A549 (cell line): ENCODE data around the gene ABLIM1. TPM values are rescaled to one million over a fixed set of nuclear protein-coding genes. Genes with fewer than 3 reads are reported as not detected.

Source experiments
- ATAC-seq, 2 experiments: fragments of 200-7000 bp in 1 of 2; fragments of >200 bp in 1 of 2; cut with Nextera tagmentation in 1 of 2; cut with Tn5 transposase in 1 of 2; 3 replicates each; pipeline versions ENCODE4 v1.8.0 to v1.9.1; 2018 to 2020; ENCODE audit warnings: mild to moderate bottlenecking in 1 of 2, moderate library complexity in 1 of 2
- CTCF ChIA-PET: fragments of 300-600 bp; sonication (Branson Sonifier 250); formaldehyde crosslinking; extraction: SDS; loops from one replicate; lab custom pipeline; 2021; ENCODE audit warnings: antibody characterized with exemption, inconsistent platforms; lab: Yijun Ruan, JAX
- POLR2A ChIA-PET: fragments of 350-600 bp; formaldehyde crosslinking; extraction: SDS; loops from one replicate; lab custom pipeline; 2021; ENCODE audit warnings: antibody characterized with exemption, inconsistent platforms; lab: Yijun Ruan, JAX
- DNase-seq, 2 experiments: peaks; one replicate each; pipeline versions ENCODE4 v3.0.0 to v3.0.0-alpha.2; 2011 to 2016; ENCODE audit warnings: low read depth in 1 of 2, low spot score in 1 of 2
- FAIRE-seq: peaks from 2 replicates; lab custom pipeline; 2011; peaks lifted over from hg19 to GRCh38; lab: Jason Lieb, UNC
- H3K27ac ChIP-seq, 2 experiments: fragments of >200 bp; sonication (Bioruptor Twin); formaldehyde crosslinking; 3 replicates each; pipeline ENCODE4 v1.5.1; 2016 to 2017
- H3K4me1 ChIP-seq: fragments of >200 bp; sonication (Bioruptor Twin); formaldehyde crosslinking; 3 replicates; pipeline ENCODE4 v1.6.1; 2016
- H3K4me2 ChIP-seq: fragments of >200 bp; sonication (Bioruptor Twin); formaldehyde crosslinking; 3 replicates; pipeline ENCODE4 v1.6.1; 2016
- H3K4me3 ChIP-seq: fragments of >200 bp; sonication (Bioruptor Twin); formaldehyde crosslinking; 3 replicates; pipeline ENCODE4 v1.5.1; 2016
- H3K9me3 ChIP-seq: fragments of >200 bp; sonication (Bioruptor Twin); formaldehyde crosslinking; 3 replicates; pipeline ENCODE4 v1.6.1; 2016
- CBX8 ChIP-seq: fragments of 200-600 bp; sonication (generic); IDR thresholded peaks from 2 replicates; pipeline ENCODE4 v1.6.1; 2016
- CHD2 ChIP-seq: fragments of 150-350 bp; IDR thresholded peaks from 2 replicates; pipeline ENCODE4 v1.6.1; 2014; ENCODE audit warnings: low read length; ENCODE audit not compliant: partially characterized antibody
- EP300 ChIP-seq, 2 experiments: fragments of >200 bp; sonication (Bioruptor Twin); formaldehyde crosslinking; IDR thresholded peaks; 2 replicates in 1 of 2; 3 replicates in 1 of 2; pipeline ENCODE4 v1.6.1; 2016 to 2017
- FOSL2 ChIP-seq, 2 experiments: fragments of 450-650 bp in 1 of 2; fragments of >200 bp in 1 of 2; sonication (Bioruptor Twin) in 1 of 2; formaldehyde crosslinking; IDR thresholded peaks; 2 replicates each; pipeline versions ENCODE4 v1.5.0 to v1.6.1; 2016 to 2020; ENCODE audit warnings: mild to moderate bottlenecking in 1 of 2, moderate library complexity in 1 of 2
- GATA3 ChIP-seq: IDR thresholded peaks from 2 replicates; pipeline ENCODE4 v1.6.1; 2012; ENCODE audit warnings: borderline replicate concordance
- HDAC2 ChIP-seq: fragments of 200-600 bp; sonication (generic); IDR thresholded peaks from 2 replicates; pipeline ENCODE4 v1.6.1; 2016
- HEYL ChIP-seq: fragments of 250-450 bp; sonication (Bioruptor Pico); IDR thresholded peaks from 2 replicates; pipeline ENCODE4 v1.8.0; 2021; ENCODE audit warnings: mild to moderate bottlenecking, moderate library complexity
- NFE2L2 ChIP-seq: fragments of 150-350 bp; conservative IDR thresholded peaks from 2 replicates; pipeline ENCODE4 v1.6.1; 2014; ENCODE audit warnings: low read length
- NR3C1 ChIP-seq: fragments of >200 bp; sonication (Bioruptor Twin); formaldehyde crosslinking; IDR thresholded peaks from 3 replicates; pipeline ENCODE4 v1.6.1; 2017
- PBX3 ChIP-seq: IDR thresholded peaks from 2 replicates; pipeline ENCODE4 v1.6.1; 2012
- PHF8 ChIP-seq: fragments of 200-600 bp; sonication (generic); IDR thresholded peaks from 2 replicates; pipeline ENCODE4 v1.6.1; 2016; ENCODE audit warnings: low read depth, mild to moderate bottlenecking, antibody characterized with exemption, moderate library complexity, borderline replicate concordance
- REST ChIP-seq: fragments of 200-600 bp; sonication (generic); IDR thresholded peaks from 2 replicates; pipeline ENCODE4 v1.6.1; 2016; ENCODE audit warnings: antibody characterized with exemption, mild to moderate bottlenecking, moderate library complexity
- RFX5 ChIP-seq: fragments of 450-650 bp; IDR thresholded peaks from 2 replicates; pipeline ENCODE4 v1.7.1; 2014; ENCODE audit warnings: antibody characterized with exemption, mild to moderate bottlenecking, moderate library complexity
- RNF2 ChIP-seq: fragments of 200-600 bp; sonication (generic); IDR thresholded peaks from 2 replicates; pipeline ENCODE4 v1.6.1; 2016; ENCODE audit warnings: low read depth, mild to moderate bottlenecking, antibody characterized with exemption, moderate library complexity, borderline replicate concordance
- TP53 ChIP-seq: fragments of 250-450 bp; sonication (Bioruptor Pico); IDR thresholded peaks from 2 replicates; pipeline ENCODE4 v1.5.0; 2021; ENCODE audit warnings: mild to moderate bottlenecking, moderate library complexity
- USF2 ChIP-seq: fragments of 450-650 bp; IDR thresholded peaks from 2 replicates; pipeline ENCODE4 v1.6.1; 2014; ENCODE audit warnings: antibody characterized with exemption
- ZFP36 ChIP-seq: fragments of 450-650 bp; IDR thresholded peaks from 2 replicates; pipeline ENCODE4 v1.6.1; 2014; ENCODE audit warnings: borderline replicate concordance; ENCODE audit not compliant: partially characterized antibody
- WGBS: methylation state at CpG from one replicate; pipeline ENCODE4 v1.1.6; 2017; ENCODE audit errors: missing lambda C conversion rate; 5-methylcytosine and 5-hydroxymethylcytosine counted together
- polyA plus RNA-seq, 4 experiments: library from polyadenylated mRNA; depleted of rRNA in 3 of 4; stranded (reverse); fragments of >200 nt; fragmentation: RNase III in 1 of 4; extraction: RNeasy Plus Mini Kit Qiagen cat#74134 plus additional on column Dnase treatment in 1 of 4; gene quantifications; 2 replicates in 3 of 4; 3 replicates in 1 of 4; pipeline ENCODE4 v1.2.3, GENCODE V29; 2011 to 2017
- TF ChIP-seq, protein P1 (sequence below): IDR thresholded peaks from 2 replicates; pipeline ENCODE4 v1.6.1; 2012; ENCODE audit warnings: low read depth, borderline replicate concordance
- TF ChIP-seq, protein P2 (sequence below): fragments of 250-450 bp; sonication (Bioruptor Pico); IDR thresholded peaks from 2 replicates; pipeline ENCODE4 v1.5.0; 2021; ENCODE audit warnings: mild to moderate bottlenecking, moderate library complexity, borderline replicate concordance

The ABLIM1 gene
- polyA plus RNA-seq, 2 of the 4 experiments (the other 2 are of a cell fraction), result 21.4 to 70.2 TPM

GRCh38 chr10:114566064-114566463 is 92.0 kb downstream of the ABLIM1 start:
- no peak for ATAC-seq

DNA sequence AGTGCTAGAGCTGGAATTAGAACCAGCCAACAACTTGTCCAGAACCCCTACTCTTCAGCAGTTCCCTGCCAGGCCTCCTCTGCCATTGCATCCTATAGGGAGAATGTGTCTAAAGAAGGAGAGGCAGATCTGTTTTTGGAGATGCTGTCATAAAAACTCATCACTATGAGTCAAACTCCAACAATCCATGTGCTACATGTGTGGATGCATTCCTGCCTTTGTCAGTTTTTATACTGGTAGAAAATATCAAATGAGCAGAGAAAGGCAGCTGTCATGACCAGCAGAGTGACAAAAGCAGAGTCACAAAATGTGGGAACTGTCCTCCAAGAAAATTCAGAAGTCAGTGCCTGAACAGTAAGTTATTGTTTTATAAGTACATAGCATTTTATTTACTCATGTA is 93.0 kb downstream of the ABLIM1 start:
- Histone ChIP-seq H3K4me3 (no peak overlapping the region), H3K4me1 (no peaks in the 10 kb centered on the region), H3K4me2 (no peak overlapping the region), H3K9me3 (no peaks in the 10 kb centered on the region), H3K27ac (no peak overlapping the region)
- TF ChIP-seq HDAC2 (no peak), REST (no peak), USF2 (no peak), FOSL2 (IDR thresholded peaks at IDR 0.05) (no peak), FOSL2 (CRISPR knock-in tag; IDR thresholded peaks at IDR 0.05) (no peak), GATA3 (no peak), TP53 (CRISPR knock-in tag) (no peak), ZFP36 (no peak), PBX3 (no peak), HEYL (CRISPR knock-in tag) (no peak), PHF8 (no peak), RFX5 (no peak), CHD2 (no peak), RNF2 (no peak), NR3C1 (no peak), NFE2L2 (no peak)
- TF ChIP-seq, protein P1, sequence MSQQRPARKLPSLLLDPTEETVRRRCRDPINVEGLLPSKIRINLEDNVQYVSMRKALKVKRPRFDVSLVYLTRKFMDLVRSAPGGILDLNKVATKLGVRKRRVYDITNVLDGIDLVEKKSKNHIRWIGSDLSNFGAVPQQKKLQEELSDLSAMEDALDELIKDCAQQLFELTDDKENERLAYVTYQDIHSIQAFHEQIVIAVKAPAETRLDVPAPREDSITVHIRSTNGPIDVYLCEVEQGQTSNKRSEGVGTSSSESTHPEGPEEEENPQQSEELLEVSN, result no peak
- ChIA-PET POLR2A (no interaction called here), CTCF (interaction anchor here (7.1 kb wide), 1 partner anchor 14 kb away, joined by 51 read pairs; no protein-coding TSS in a partner anchor)
- DNase-seq (no peak), ATAC-seq (no peak), FAIRE-seq (no peak)

More at GRCh38 chr10:114566064-114566463, 92.0 kb downstream of the ABLIM1 start:
- ChIA-PET CTCF (interaction anchor here (1.3 kb wide), 1 partner anchor 129 kb away, joined by 8 read pairs; no protein-coding TSS in a partner anchor), POLR2A (no interaction called here)
- H3K27ac ChIP-seq, result no peak overlapping the region
- TF ChIP-seq EP300 (IDR thresholded peaks at IDR 0.05), result no peak
- WGBS, result 94% methylated on average over 7 of the region's 7 CpGs
- H3K4me1 ChIP-seq, result no peaks in the 10 kb centered on the region
- no peaks in the 10 kb centered on the region for H3K9me3 ChIP-seq
- DNase-seq, result no peak
- H3K4me3 ChIP-seq, result no peak overlapping the region
- no peak overlapping the region for H3K4me2 ChIP-seq
- no peak for FAIRE-seq

GRCh38 chr10:114561008-114561523 is 97.0 kb downstream of the ABLIM1 start:
- FAIRE-seq (no peak), DNase-seq (no peak), ATAC-seq (no peak)
- CTCF ChIA-PET, result interaction anchor here (7.1 kb wide), 1 partner anchor 10 kb away, joined by 51 read pairs; no protein-coding TSS in a partner anchor
- POLR2A ChIA-PET, result no interaction called here
- TF ChIP-seq PHF8 (no peak), CBX8 (no peak), USF2 (0 out of 2 replicates have a peak, but pooled peaks have one; percentile 10), CHD2 (no peak)
- TF ChIP-seq, protein P2, sequence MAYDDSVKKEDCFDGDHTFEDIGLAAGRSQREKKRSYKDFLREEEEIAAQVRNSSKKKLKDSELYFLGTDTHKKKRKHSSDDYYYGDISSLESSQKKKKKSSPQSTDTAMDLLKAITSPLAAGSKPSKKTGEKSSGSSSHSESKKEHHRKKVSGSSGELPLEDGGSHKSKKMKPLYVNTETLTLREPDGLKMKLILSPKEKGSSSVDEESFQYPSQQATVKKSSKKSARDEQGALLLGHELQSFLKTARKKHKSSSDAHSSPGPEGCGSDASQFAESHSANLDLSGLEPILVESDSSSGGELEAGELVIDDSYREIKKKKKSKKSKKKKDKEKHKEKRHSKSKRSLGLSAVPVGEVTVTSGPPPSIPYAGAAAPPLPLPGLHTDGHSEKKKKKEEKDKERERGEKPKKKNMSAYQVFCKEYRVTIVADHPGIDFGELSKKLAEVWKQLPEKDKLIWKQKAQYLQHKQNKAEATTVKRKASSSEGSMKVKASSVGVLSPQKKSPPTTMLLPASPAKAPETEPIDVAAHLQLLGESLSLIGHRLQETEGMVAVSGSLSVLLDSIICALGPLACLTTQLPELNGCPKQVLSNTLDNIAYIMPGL (CRISPR knock-in tag), result no peak
- no peak overlapping the region for H3K4me2 ChIP-seq
- no peak overlapping the region for H3K27ac ChIP-seq
- H3K4me3 ChIP-seq, result no peak overlapping the region
- 69% methylated on average over 7 of the region's 7 CpGs for WGBS
- H3K9me3 ChIP-seq, result peaks cover 8% of the 10 kb centered on the region; the same call in 2 of the 3 replicates
- no peaks in the 10 kb centered on the region for H3K4me1 ChIP-seq
